Measurements from ENCODE around the gene APEX2. TPM values are rescaled to one million over a fixed set of nuclear protein-coding genes. Genes with fewer than 3 reads are reported as not detected.
"Not testable (repeated sequence)": the region's sequence is repeated elsewhere in the genome, so short reads cannot be mapped to it uniquely, and the experiment has no call there.

Gene APEX2
- total RNA-seq, 4 donors from 2014 or later, result 1.0 to 9.5 (median 5.1) TPM

DNA sequence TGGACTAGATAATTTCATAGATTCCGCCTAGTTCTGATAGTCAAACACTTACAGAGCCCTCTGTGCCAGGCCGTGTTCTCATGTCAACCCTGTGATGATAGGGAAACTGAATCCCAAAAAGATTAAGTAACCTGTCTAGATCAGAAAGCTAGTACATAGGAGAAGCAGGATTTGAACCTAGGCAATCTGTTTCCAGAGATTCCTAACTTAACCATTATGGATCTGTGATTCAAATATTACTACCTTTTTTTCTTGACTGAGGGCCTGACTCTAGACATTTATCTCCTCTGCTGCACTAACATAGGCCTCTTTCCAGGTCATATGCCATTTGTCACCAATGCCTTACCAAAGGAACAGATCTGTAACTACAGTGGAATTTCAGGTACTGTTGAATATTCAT is 29.1 kb downstream of the APEX2 start:
- DNase-seq, result no peak
- no peaks in the 10 kb centered on the region for H3K4me1 ChIP-seq
- no peaks in the 10 kb centered on the region for H3K36me3 ChIP-seq
- H3K27me3 ChIP-seq, result no peaks in the 10 kb centered on the region
- intact Hi-C loops (cut with DNase I; ENCODE audit: low total_unique reads), result no loop called here
- no peak overlapping the region for H3K4me3 ChIP-seq
- H3K27ac ChIP-seq, result no peak overlapping the region
- H3K9me3 ChIP-seq, result no peaks in the 10 kb centered on the region
- no peak for TF ChIP-seq POLR2A (IDR thresholded peaks at IDR 0.05)
- TF ChIP-seq, protein P1, sequence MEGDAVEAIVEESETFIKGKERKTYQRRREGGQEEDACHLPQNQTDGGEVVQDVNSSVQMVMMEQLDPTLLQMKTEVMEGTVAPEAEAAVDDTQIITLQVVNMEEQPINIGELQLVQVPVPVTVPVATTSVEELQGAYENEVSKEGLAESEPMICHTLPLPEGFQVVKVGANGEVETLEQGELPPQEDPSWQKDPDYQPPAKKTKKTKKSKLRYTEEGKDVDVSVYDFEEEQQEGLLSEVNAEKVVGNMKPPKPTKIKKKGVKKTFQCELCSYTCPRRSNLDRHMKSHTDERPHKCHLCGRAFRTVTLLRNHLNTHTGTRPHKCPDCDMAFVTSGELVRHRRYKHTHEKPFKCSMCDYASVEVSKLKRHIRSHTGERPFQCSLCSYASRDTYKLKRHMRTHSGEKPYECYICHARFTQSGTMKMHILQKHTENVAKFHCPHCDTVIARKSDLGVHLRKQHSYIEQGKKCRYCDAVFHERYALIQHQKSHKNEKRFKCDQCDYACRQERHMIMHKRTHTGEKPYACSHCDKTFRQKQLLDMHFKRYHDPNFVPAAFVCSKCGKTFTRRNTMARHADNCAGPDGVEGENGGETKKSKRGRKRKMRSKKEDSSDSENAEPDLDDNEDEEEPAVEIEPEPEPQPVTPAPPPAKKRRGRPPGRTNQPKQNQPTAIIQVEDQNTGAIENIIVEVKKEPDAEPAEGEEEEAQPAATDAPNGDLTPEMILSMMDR (IDR thresholded peaks at IDR 0.05), result no peak

DNA sequence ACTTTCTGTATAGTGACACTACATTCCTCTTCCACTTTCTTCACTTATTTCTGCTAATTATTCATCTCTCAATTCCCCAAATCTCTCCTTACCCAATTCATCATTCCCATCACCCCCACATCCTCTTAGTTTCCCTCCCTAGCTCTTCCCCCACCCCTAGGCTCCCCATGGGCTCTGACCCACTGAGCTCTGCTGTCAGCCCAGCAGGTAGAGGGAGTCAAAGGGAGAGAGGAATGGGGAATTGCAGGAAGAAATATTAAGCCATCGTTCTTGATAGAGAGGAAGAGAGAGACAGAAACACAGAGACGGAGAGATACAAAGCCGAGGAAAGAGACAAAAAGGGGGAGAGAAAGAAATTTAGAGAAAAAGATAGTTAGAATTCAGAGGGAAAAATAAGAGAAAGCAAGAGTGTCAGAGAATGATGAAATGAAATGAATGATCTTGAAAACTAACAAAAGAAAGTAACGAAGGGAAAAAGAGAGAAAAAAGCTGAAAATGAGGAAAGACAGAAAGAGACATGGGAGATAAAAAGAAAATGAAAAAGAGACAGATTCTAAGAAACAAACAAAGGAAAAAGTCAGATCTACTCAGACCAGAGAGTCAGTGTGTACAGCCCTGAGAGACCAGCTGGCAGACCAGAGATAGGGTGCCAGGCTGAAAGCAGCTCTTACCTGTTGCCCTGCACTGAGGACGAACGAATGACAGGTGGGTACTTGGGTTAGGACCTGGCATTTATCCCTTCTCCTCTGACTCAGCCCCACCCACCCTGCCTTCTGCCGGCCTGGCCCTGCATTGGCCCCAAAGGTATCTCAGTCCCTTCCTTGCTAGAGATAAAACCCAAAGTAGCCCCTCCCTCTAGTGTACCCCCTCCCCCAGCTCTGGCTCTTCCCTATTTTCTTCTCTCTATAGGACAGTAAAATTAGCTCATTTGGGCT is 30.4 kb downstream of the APEX2 start, which contains the start of gene ALAS2:
Gene ALAS2, minus strand, starts transcription at position 707 of the 935 bp plus-strand sequence. CDS start 4,977 bp downstream, outside the sequence.
- no peak for DNase-seq
- Histone ChIP-seq H3K4me1 (no peaks in the 10 kb centered on the region), H3K27ac (no peak within 1 kb of the TSS), H3K27me3 (no peaks in the 10 kb centered on the region), H3K9me3 (no peaks in the 10 kb centered on the region), H3K4me3 (no peak within 1 kb of the TSS), H3K36me3 (no peaks in the 10 kb centered on the region)
- intact Hi-C loops (cut with DNase I; ENCODE audit: low total_unique reads), result no loop called here
- TF ChIP-seq, protein P1 (IDR thresholded peaks at IDR 0.05), result no peak
- TF ChIP-seq POLR2A (IDR thresholded peaks at IDR 0.05), result no peak

DNA sequence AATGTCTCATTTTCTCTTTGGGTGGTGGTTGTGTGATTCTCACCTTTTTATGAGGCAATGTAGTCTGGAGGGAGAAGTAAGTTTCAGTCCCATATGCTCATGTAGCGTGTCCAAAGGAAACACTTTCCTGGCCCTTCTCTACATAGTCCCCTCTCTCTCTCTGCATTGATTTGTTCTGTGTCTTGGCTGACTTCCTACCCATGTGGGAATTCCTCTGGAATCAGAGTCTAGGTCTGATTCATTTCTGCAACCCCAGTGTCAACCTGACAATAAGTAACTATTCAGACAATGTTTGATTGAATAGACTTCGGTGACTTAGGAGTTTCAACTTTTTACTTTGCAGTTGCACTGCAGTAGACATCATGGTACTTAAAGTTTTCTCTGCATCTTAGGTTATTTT is 33.3 kb downstream of the APEX2 start:
- no peak for TF ChIP-seq POLR2A (IDR thresholded peaks at IDR 0.05)
- TF ChIP-seq, protein P1 (IDR thresholded peaks at IDR 0.05), result no peak
- Histone ChIP-seq H3K27me3 (no peaks in the 10 kb centered on the region), H3K27ac (no peak overlapping the region), H3K4me3 (no peak overlapping the region), H3K36me3 (no peaks in the 10 kb centered on the region), H3K4me1 (no peaks in the 10 kb centered on the region), H3K9me3 (no peaks in the 10 kb centered on the region)
- no peak for DNase-seq
- intact Hi-C loops (cut with DNase I; ENCODE audit: low total_unique reads), result no loop called here

DNA sequence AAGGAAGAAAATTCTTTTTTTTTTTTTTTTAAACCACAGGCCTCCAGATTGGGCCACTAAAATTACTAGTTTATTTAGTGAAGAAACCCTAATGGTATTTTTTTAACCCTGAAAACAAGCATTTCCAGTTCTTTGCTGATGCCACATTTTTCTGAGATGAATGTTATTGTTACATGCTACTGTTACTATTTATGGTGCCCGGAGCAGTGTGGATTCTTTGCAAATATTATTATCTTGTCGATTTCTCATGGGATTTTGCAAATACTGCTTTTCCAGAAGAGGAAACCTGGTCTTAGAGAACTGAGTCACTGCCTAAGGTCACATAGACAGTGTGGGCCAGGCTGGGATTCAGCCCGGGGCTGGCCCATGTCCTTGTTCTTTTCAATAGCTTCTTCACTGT is 39.3 kb downstream of the APEX2 start:
- Histone ChIP-seq H3K4me1 (no peaks in the 10 kb centered on the region), H3K27ac (no peak overlapping the region), H3K36me3 (no peaks in the 10 kb centered on the region), H3K9me3 (no peaks in the 10 kb centered on the region), H3K27me3 (no peaks in the 10 kb centered on the region), H3K4me3 (no peak overlapping the region)
- intact Hi-C loops (cut with DNase I; ENCODE audit: low total_unique reads), result no loop called here
- no peak for TF ChIP-seq POLR2A (IDR thresholded peaks at IDR 0.05)
- TF ChIP-seq, protein P1 (IDR thresholded peaks at IDR 0.05), result no peak
- no peak for DNase-seq

DNA sequence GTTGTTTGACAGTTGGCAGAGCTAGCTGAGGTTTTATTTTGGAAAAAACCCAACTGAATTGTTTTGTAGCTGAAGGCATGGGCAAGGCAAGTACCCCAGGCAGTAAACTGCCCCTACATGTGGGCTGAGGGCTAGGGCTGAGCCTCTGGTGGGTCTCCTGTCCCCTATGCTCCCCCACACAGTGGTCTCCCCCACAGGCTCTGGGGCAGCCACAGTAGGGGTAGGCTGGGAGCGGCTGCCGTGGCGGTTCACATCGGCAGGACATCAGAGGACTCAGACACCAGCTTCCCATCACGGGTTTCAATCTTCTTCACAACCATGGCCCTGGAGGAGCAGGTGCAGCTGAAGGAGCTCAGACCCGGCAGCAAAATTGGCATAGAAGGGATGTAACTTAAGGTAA is 41.4 kb downstream of the APEX2 start:
- no peak for TF ChIP-seq POLR2A (IDR thresholded peaks at IDR 0.05)
- TF ChIP-seq, protein P1 (IDR thresholded peaks at IDR 0.05), result no peak
- no peak for DNase-seq
- no peak overlapping the region for H3K27ac ChIP-seq

DNA sequence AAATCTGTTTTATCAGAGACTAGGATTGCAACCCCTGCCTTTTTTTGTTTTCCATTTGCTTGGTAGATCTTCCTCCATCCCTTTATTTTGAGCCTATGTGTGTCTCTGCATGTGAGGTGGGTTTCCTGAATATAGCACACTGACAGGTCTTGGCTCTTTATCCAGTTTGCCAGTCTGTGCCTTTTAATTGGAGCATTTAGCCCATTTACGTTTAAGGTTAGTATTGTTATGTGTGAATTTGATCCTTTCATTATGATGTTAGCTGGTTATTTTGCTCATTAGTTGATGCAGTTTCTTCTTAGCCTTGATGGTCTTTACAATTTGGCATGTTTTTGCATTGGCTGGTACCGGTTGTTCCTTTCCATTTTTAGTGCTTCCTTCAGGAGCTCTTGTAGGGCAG is 50.4 kb downstream of the APEX2 start:
- H3K27me3 ChIP-seq; DNase-seq; H3K4me1 ChIP-seq; H3K4me3 ChIP-seq; H3K9me3 ChIP-seq; intact Hi-C loops (cut with DNase I; ENCODE audit: low total_unique reads); H3K27ac ChIP-seq; H3K36me3 ChIP-seq: not testable (repeated sequence)

More for the DNA sequence above, 41.4 kb downstream of the APEX2 start:
- intact Hi-C loops (cut with DNase I; ENCODE audit: low total_unique reads), result no loop called here
- Histone ChIP-seq H3K4me1 (no peaks in the 10 kb centered on the region), H3K27me3 (no peaks in the 10 kb centered on the region), H3K9me3 (no peaks in the 10 kb centered on the region), H3K36me3 (no peaks in the 10 kb centered on the region), H3K4me3 (no peak overlapping the region)

Measured in uterus (tissue), 4 donors.